ENCODE results near the gene CUX1. TPM values are rescaled to one million over a fixed set of nuclear protein-coding genes. Genes with fewer than 3 reads are reported as not detected.
"Not testable (repeated sequence)": the region's sequence is repeated elsewhere in the genome, so short reads cannot be mapped to it uniquely, and the experiment has no call there.

Gene CUX1
- total and polyA plus RNA-seq, 12 donors: 34.5 to 176 (median 145) TPM

- peaks cover 0 to 3% (median 0%) of the 10 kb centered on the region in 11 donors for H3K9me3 ChIP-seq
- TF ChIP-seq CTCF (IDR thresholded peaks at IDR 0.05): no peak
- DNase-seq (no peak), ATAC-seq (no peak)
- no peak overlapping the region for H3K27ac ChIP-seq
- no peaks in the 10 kb centered on the region for H3K27me3 ChIP-seq
- no peak overlapping the region for H3K4me3 ChIP-seq
- intact Hi-C loops (cut with DNase I): loop anchor here in 1 of 10 donors (5.0 kb wide), 1 partner anchor 35 kb away; no protein-coding TSS in a partner anchor
- no peaks in the 10 kb centered on the region for H3K36me3 ChIP-seq
- 93 to 94% methylated on average over 13 of the region's 13 CpGs for WGBS, 2 donors
- H3K4me1 ChIP-seq: peaks cover 2 to 21% (median 15%) of the 10 kb centered on the region in 9 donors
These were observed 170.1 kb downstream of the CUX1 start for GRCh38 chr7:101987494-101987893.

- intact Hi-C loops (cut with DNase I): loop anchor here in 1 of 10 donors (5.0 kb wide), 1 partner anchor 34 kb away; no protein-coding TSS in a partner anchor
- not testable (repeated sequence) for H3K36me3 ChIP-seq, DNase-seq, H3K27me3 ChIP-seq, ATAC-seq, H3K4me3 ChIP-seq, H3K9me3 ChIP-seq, H3K27ac ChIP-seq
- 83 to 84% methylated on average over 10 of the region's 10 CpGs for WGBS, 2 donors
- peaks cover 2 to 21% (median 15%) of the 10 kb centered on the region in 9 donors for H3K4me1 ChIP-seq
These were observed 170.6 kb downstream of the CUX1 start for GRCh38 chr7:101988060-101988459.

GRCh38 chr7:101988513-101988912 is 171.1 kb downstream of the CUX1 start:
- intact Hi-C loops (cut with DNase I): loop anchor here in 1 of 10 donors (5.0 kb wide), 1 partner anchor 34 kb away; no protein-coding TSS in a partner anchor
- Histone ChIP-seq H3K27ac (no peak overlapping the region), H3K9me3 (no peaks in the 10 kb centered on the region), H3K27me3 (no peaks in the 10 kb centered on the region), H3K4me1 (peaks cover 2 to 21% (median 15%) of the 10 kb centered on the region in 9 donors), H3K36me3 (no peaks in the 10 kb centered on the region), H3K4me3 (no peak overlapping the region)
- ATAC-seq: no peak
- 85 to 96% methylated on average over 9 of the region's 9 CpGs for WGBS, 2 donors
- DNase-seq: no peak
- no peak for TF ChIP-seq CTCF (IDR thresholded peaks at IDR 0.05)

GRCh38 chr7:101989101-101989500 is 171.7 kb downstream of the CUX1 start:
- H3K36me3 ChIP-seq: no peaks in the 10 kb centered on the region
- no peak overlapping the region for H3K4me3 ChIP-seq
- no peaks in the 10 kb centered on the region for H3K27me3 ChIP-seq
- ATAC-seq: no peak
- intact Hi-C loops (cut with DNase I): loop anchor here in 1 of 10 donors (5.0 kb wide), 1 partner anchor 33 kb away; no protein-coding TSS in a partner anchor
- no peak for TF ChIP-seq CTCF (IDR thresholded peaks at IDR 0.05)
- no peak overlapping the region for H3K27ac ChIP-seq
- peaks cover 2 to 21% (median 15%) of the 10 kb centered on the region in 9 donors for H3K4me1 ChIP-seq
- H3K9me3 ChIP-seq: no peaks in the 10 kb centered on the region
- DNase-seq: no peak
- 84 to 89% methylated on average over 20 of the region's 20 CpGs for WGBS, 2 donors

- no peak for ATAC-seq
These were observed 173.5 kb downstream of the CUX1 start for GRCh38 chr7:101990811-101991418.

More at GRCh38 chr7:101990811-101991418, 173.5 kb downstream of the CUX1 start:
- WGBS, 2 donors: 89 to 91% methylated on average over 17 of the region's 17 CpGs
- no peak for DNase-seq
- TF ChIP-seq CTCF (IDR thresholded peaks at IDR 0.05): no peak
- no peaks in the 10 kb centered on the region for H3K36me3 ChIP-seq
- H3K27me3 ChIP-seq: no peaks in the 10 kb centered on the region
- H3K4me3 ChIP-seq: no peak overlapping the region
- peak overlapping the region in 1 of 10 donors; percentile 4 for H3K27ac ChIP-seq
- peaks cover under 1 to 12% (median 8%) of the 10 kb centered on the region in 9 donors for H3K4me1 ChIP-seq
- intact Hi-C loops (cut with DNase I): loop anchor here in 1 of 10 donors (10.0 kb wide), 1 partner anchor 234 kb away; no protein-coding TSS in a partner anchor
- H3K9me3 ChIP-seq: no peaks in the 10 kb centered on the region

All from heart right ventricle (tissue), 16 donors.